Right atrium auricular region (tissue), 2 donors: ENCODE measurements around the gene EVPLL. TPM values are rescaled to one million over a fixed set of nuclear protein-coding genes. Genes with fewer than 3 reads are reported as not detected.

ENCODE experiments used
- DNase-seq: peaks from one replicate; pipeline ENCODE4 v3.0.0-alpha.2; 2019; ENCODE audit warnings: low spot score
- H3K27ac ChIP-seq, 2 donors: fragments of 200-600 bp; sonication (generic); 1 replicate in 1 of 2; 2 replicates in 1 of 2; pipeline ENCODE4 v1.5.1; 2016 to 2019
- H3K27me3 ChIP-seq, 2 donors: fragments of 200-600 bp; sonication (generic); one replicate each; pipeline versions ENCODE4 v1.5.1 to v1.6.0; 2017 to 2019
- H3K36me3 ChIP-seq: fragments of 200-600 bp; sonication (generic); one replicate; pipeline ENCODE4 v1.5.1; 2016
- H3K4me1 ChIP-seq, 2 donors: fragments of 200-600 bp; sonication (generic); one replicate each; pipeline versions ENCODE4 v1.5.1 to v1.6.0; 2017 to 2019
- H3K4me3 ChIP-seq, 2 donors: fragments of 200-600 bp; sonication (generic); 1 replicate in 1 of 2; 2 replicates in 1 of 2; pipeline ENCODE4 v1.5.1; 2017 to 2019; ENCODE audit warnings: mild to moderate bottlenecking in 1 of 2, moderate library complexity in 1 of 2
- H3K9me3 ChIP-seq, 2 donors: fragments of 200-600 bp; sonication (generic); one replicate each; pipeline ENCODE4 v1.5.1; 2019
- total RNA-seq, 2 donors: library from RNA; depleted of rRNA; stranded (reverse); fragments of >200 nt; gene quantifications; one replicate each; pipeline ENCODE4 v1.1.0, GENCODE V29; 2016
- TF ChIP-seq, protein P1 (sequence below), 2 donors: fragments of 200-600 bp; sonication (generic); IDR thresholded peaks; one replicate each; pipeline ENCODE4 v1.5.1; 2019; ENCODE audit warnings: antibody characterized with exemption in 2 of 2

The EVPLL gene
- total RNA-seq, 2 donors from 2014 or later: not detected

DNA sequence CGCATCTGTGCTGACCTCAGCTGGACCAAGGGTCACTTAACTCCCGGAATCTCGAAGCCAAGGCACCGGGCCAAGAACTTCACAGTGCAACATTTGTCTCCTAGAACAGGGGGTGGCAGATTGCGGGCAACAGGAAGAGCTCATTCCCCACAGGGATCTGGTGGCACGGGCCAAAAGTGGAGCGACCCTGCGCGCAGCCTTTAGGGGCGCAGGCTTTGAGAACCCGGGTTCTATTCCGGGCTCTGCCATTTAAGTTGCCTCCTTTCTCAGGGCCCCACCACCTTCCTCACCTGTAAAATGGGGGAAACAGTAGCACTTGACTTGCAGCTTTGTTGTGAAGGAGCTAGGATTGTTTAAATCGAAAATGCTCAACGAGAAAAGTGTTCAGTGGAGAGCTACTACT lies 14.9 kb upstream of the EVPLL start:
- DNase-seq: peak; percentile 71
- Histone ChIP-seq H3K27ac (peak overlapping the region; percentile 56 to 76), H3K4me1 (peaks cover 0 to 9% of the 10 kb centered on the region in 2 donors), H3K9me3 (no peaks in the 10 kb centered on the region), H3K27me3 (no peaks in the 10 kb centered on the region), H3K4me3 (peak overlapping the region; percentile 85 to 88), H3K36me3 (no peaks in the 10 kb centered on the region)
- TF ChIP-seq, protein P1, sequence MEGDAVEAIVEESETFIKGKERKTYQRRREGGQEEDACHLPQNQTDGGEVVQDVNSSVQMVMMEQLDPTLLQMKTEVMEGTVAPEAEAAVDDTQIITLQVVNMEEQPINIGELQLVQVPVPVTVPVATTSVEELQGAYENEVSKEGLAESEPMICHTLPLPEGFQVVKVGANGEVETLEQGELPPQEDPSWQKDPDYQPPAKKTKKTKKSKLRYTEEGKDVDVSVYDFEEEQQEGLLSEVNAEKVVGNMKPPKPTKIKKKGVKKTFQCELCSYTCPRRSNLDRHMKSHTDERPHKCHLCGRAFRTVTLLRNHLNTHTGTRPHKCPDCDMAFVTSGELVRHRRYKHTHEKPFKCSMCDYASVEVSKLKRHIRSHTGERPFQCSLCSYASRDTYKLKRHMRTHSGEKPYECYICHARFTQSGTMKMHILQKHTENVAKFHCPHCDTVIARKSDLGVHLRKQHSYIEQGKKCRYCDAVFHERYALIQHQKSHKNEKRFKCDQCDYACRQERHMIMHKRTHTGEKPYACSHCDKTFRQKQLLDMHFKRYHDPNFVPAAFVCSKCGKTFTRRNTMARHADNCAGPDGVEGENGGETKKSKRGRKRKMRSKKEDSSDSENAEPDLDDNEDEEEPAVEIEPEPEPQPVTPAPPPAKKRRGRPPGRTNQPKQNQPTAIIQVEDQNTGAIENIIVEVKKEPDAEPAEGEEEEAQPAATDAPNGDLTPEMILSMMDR (IDR thresholded peaks at IDR 0.05): no peak

DNA sequence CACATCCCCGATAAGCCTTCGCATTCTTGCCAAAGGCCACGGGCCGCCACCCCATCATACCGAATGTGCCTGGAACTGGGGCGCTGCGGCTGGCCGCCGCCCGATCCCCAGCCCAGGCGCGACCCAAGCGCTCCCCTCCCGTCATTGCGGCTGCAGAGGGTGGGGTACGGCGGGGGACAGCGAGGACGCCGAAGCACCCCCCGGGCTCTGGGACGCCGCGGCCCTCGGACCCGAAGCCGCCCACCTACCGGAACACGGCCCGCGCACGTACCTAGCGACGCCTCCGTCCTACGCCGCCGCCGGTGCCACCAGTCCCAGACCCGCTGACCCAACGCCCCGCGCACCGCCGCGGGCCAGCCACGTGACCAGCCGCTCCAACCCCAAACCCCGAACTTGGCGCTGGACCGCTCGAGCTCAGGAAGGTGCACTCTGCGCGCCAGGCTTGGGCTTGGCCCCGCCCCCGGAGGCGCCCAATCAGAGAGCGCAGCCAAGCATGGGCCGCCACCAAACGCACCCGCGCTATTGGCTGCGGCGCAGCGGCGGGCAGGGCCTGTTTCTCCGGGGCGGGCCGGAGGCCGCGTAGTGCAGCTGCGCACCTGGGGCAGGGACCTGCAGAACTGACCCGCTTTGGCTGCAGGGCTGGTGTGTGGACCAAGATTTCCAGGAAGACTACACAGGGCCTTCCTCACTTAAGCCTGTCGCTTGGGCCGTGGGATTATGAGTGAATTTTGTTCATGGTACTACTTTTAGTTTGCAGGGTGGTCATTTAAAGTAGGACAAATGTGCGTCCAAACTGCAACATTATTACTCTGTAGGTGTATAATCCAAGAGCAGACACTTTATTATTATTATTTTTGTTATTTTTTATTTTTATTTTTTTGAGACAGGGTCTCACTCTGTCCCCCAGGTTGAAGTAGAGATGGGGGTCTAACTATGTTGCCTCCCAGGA lies 14.2 kb upstream of the EVPLL start, which contains the start of gene SHMT1:
SHMT1 (minus strand) TSS at position 450 of the 949 bp plus-strand sequence. CDS start 7,569 bp downstream, outside the sequence.
- DNase-seq: peak; percentile 95
- H3K27ac ChIP-seq: peak within 1 kb of the TSS; percentile 56 to 76

DNA sequence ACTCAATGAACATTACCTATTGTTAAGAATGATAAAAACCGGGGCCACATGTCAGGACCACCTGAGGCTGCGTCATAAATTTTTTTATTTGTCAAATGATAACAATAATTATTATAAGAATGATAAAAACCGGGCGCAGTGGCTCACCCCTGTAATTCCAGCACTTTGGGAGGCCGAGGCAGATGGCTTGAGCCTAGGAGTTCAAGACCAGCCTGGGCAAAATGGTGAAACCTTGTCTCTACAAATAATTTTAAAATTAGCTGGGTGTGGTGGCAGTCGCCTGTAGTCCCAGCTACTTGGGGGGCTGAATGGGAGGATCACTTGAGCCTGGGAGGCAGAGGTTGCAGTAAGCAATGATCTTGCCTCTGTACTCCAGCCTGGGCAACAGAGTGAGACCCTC lies 13.4 kb upstream of the EVPLL start:
- H3K4me1 ChIP-seq: peaks cover 0 to 9% of the 10 kb centered on the region in 2 donors
- H3K36me3 ChIP-seq: no peaks in the 10 kb centered on the region
- H3K9me3 ChIP-seq: no peaks in the 10 kb centered on the region
- TF ChIP-seq, protein P1 (IDR thresholded peaks at IDR 0.05): no peak
- no peaks in the 10 kb centered on the region for H3K27me3 ChIP-seq
- peak overlapping the region in 1 of 2 donors; percentile 85 for H3K4me3 ChIP-seq
- DNase-seq: no peak
- H3K27ac ChIP-seq: no peak overlapping the region

More for the DNA sequence above, 14.2 kb upstream of the EVPLL start, which contains the start of gene SHMT1:
- Histone ChIP-seq H3K4me3 (peak within 1 kb of the TSS; percentile 85 to 88), H3K27me3 (no peaks in the 10 kb centered on the region), H3K9me3 (no peaks in the 10 kb centered on the region), H3K36me3 (no peaks in the 10 kb centered on the region), H3K4me1 (peaks cover 0 to 9% of the 10 kb centered on the region in 2 donors)
- TF ChIP-seq, protein P1 (IDR thresholded peaks at IDR 0.05): no peak

DNA sequence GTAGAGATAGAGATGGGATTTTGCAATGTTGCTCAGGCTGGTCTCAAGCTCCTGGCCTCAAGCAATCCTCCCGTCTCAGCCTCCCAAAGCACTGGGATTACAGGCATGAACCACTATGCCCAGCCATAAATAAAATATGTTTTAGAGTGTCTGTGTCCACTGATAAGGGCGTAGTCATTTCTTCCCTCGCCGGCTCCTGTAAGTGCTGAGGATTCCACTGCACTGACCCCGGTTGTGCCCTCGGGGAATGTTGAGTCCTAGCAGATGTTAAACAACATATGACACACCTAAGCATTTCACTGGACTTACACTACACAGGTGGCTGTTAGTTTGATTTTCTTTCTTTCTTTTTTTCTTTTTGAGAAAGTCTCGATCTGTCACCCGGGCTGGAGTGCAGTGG lies 8.6 kb upstream of the EVPLL start:
- TF ChIP-seq, protein P1 (IDR thresholded peaks at IDR 0.05): no peak

DNA sequence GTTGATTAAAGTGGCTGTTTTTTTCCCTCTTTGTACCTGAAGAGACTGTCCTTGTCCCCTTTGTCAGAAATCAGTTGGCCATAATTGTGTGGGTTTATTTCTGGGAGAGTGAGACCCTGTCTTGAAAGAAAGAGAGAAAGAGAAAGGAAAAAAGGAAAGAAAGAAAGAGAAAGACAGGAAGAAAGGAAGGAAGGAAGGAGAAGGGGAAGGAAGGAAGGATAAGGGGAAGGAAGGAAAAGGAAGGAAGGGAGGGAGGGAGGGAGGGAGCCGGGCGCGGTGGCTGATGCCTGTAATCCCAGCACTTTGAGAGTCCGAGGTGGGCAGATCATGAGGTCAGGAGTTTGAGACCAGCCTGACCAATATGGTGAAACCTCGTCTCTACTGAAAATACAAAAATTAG lies 6.8 kb upstream of the EVPLL start:
- H3K27me3 ChIP-seq: no peaks in the 10 kb centered on the region
- H3K9me3 ChIP-seq: peaks cover 0 to 5% of the 10 kb centered on the region in 2 donors
- TF ChIP-seq, protein P1 (IDR thresholded peaks at IDR 0.05): no peak
- no peaks in the 10 kb centered on the region for H3K4me1 ChIP-seq
- DNase-seq: no peak
- no peak overlapping the region for H3K4me3 ChIP-seq
- no peaks in the 10 kb centered on the region for H3K36me3 ChIP-seq
- no peak overlapping the region for H3K27ac ChIP-seq

More for the DNA sequence above, 8.6 kb upstream of the EVPLL start:
- no peaks in the 10 kb centered on the region for H3K9me3 ChIP-seq
- H3K27me3 ChIP-seq: no peaks in the 10 kb centered on the region
- H3K4me1 ChIP-seq: no peaks in the 10 kb centered on the region
- H3K4me3 ChIP-seq: no peak overlapping the region
- no peak for DNase-seq
- H3K36me3 ChIP-seq: no peaks in the 10 kb centered on the region
- H3K27ac ChIP-seq: no peak overlapping the region
